Left ventricle myocardium inferior (tissue), 1 donor: ENCODE measurements around the gene DENND1A. TPM values are rescaled to one million over a fixed set of nuclear protein-coding genes. Genes with fewer than 3 reads are reported as not detected.

ENCODE experiments used
- DNase-seq: peaks from one replicate; pipeline ENCODE4 v3.0.0-alpha.2; 2020
- H3K27ac ChIP-seq: fragments of 200-600 bp; replicated peaks from 2 replicates; pipeline ENCODE4 v1.8.0; 2021
- H3K27me3 ChIP-seq: fragments of 200-600 bp; 2 replicates; pipeline ENCODE4 v1.8.0; 2021; ENCODE audit warnings: low read depth
- H3K36me3 ChIP-seq: fragments of 200-600 bp; 2 replicates; pipeline ENCODE4 v1.8.0; 2021
- H3K4me1 ChIP-seq: fragments of 200-600 bp; 2 replicates; pipeline ENCODE4 v1.8.0; 2021
- H3K4me3 ChIP-seq: fragments of 200-600 bp; 2 replicates; pipeline ENCODE4 v1.8.0; 2021; ENCODE audit warnings: mild to moderate bottlenecking, moderate library complexity
- H3K9me3 ChIP-seq: fragments of 200-600 bp; replicated peaks from 2 replicates; pipeline ENCODE4 v1.8.0; 2021
- CTCF ChIP-seq: fragments of 200-600 bp; IDR thresholded peaks from 2 replicates; pipeline ENCODE4 v1.8.0; 2021; ENCODE audit warnings: antibody characterized with exemption, mild to moderate bottlenecking, borderline replicate concordance
- intact Hi-C: fragments of 100-400 bp; cut with micrococcal nuclease; formaldehyde crosslinking; loops from one replicate; pipeline ENCODE4 v1.11.0; 2022
- total RNA-seq: library from RNA; stranded (reverse); fragmentation: NEBNext Ultra II Directional; extraction: Animal tissue kit (Norgen Biotek cat#: 25700); gene quantifications from one replicate; pipeline ENCODE4 v1.2.1, GENCODE V29; 2021
- donor health status: DM: no; HTN: yes; CAD: no; lungs with severe emphysema.

DENND1A gene
- total RNA-seq, 1 donor from 2014 or later, result 12.2 TPM

- DNase-seq, result no peak
- Histone ChIP-seq H3K4me1 (peaks cover 15% of the 10 kb centered on the region), H3K4me3 (no peak overlapping the region), H3K36me3 (peaks cover 9% of the 10 kb centered on the region), H3K27ac (no peak overlapping the region), H3K9me3 (no peaks in the 10 kb centered on the region), H3K27me3 (no peaks in the 10 kb centered on the region)
- intact Hi-C loops, result no loop called here
- TF ChIP-seq CTCF, result no peak
Measured at GRCh38 chr9:123445981-123446610, 483.8 kb downstream of the DENND1A start.

- no peak for TF ChIP-seq CTCF
- Histone ChIP-seq H3K36me3 (peaks cover 12% of the 10 kb centered on the region), H3K27me3 (no peaks in the 10 kb centered on the region), H3K4me1 (peaks cover 10% of the 10 kb centered on the region), H3K4me3 (no peak overlapping the region), H3K27ac (no peak overlapping the region), H3K9me3 (no peaks in the 10 kb centered on the region)
- no peak for DNase-seq
- intact Hi-C loops, result no loop called here
Measured at GRCh38 chr9:123445116-123445515, 484.8 kb downstream of the DENND1A start.

GRCh38 chr9:123441769-123442168, 488.2 kb downstream of the DENND1A start:
- Histone ChIP-seq H3K4me1 (no peaks in the 10 kb centered on the region), H3K9me3 (no peaks in the 10 kb centered on the region), H3K27ac (no peak overlapping the region), H3K27me3 (no peaks in the 10 kb centered on the region), H3K36me3 (peaks cover 41% of the 10 kb centered on the region), H3K4me3 (no peak overlapping the region)
- no peak for DNase-seq
- no peak for TF ChIP-seq CTCF
- intact Hi-C loops, result no loop called here

GRCh38 chr9:123440256-123440655, 489.7 kb downstream of the DENND1A start:
- Histone ChIP-seq H3K4me3 (no peak overlapping the region), H3K9me3 (no peaks in the 10 kb centered on the region), H3K27me3 (no peaks in the 10 kb centered on the region), H3K36me3 (peaks cover 52% of the 10 kb centered on the region), H3K27ac (no peak overlapping the region), H3K4me1 (no peaks in the 10 kb centered on the region)
- intact Hi-C loops, result no loop called here
- TF ChIP-seq CTCF, result no peak
- no peak for DNase-seq

GRCh38 chr9:123438821-123439220, 491.1 kb downstream of the DENND1A start:
- intact Hi-C loops, result no loop called here
- peaks cover 57% of the 10 kb centered on the region for H3K36me3 ChIP-seq

More at GRCh38 chr9:123438821-123439220, 491.1 kb downstream of the DENND1A start:
- no peak overlapping the region for H3K27ac ChIP-seq
- no peak overlapping the region for H3K4me3 ChIP-seq
- DNase-seq, result no peak
- H3K27me3 ChIP-seq, result no peaks in the 10 kb centered on the region
- no peak for TF ChIP-seq CTCF
- no peaks in the 10 kb centered on the region for H3K9me3 ChIP-seq
- no peaks in the 10 kb centered on the region for H3K4me1 ChIP-seq
